Stimulated activated CD8-positive, alpha-beta memory T cell treated with anti-CD3 and anti-CD28 coated beads, Interleukin-4, amount 100 ng/mL, for 1 hour (primary cell): ENCODE measurements around the gene BPTF.
"Not testable (repeated sequence)": the region's sequence is repeated elsewhere in the genome, so short reads cannot be mapped to it uniquely, and the experiment has no call there.

Experiments used
- DNase-seq, 2 donors: peaks; one replicate each; pipeline ENCODE4 v3.0.0-alpha.2; 2020; ENCODE audit warnings: low read depth in 2 of 2, low spot score in 1 of 2

The BPTF gene

DNA sequence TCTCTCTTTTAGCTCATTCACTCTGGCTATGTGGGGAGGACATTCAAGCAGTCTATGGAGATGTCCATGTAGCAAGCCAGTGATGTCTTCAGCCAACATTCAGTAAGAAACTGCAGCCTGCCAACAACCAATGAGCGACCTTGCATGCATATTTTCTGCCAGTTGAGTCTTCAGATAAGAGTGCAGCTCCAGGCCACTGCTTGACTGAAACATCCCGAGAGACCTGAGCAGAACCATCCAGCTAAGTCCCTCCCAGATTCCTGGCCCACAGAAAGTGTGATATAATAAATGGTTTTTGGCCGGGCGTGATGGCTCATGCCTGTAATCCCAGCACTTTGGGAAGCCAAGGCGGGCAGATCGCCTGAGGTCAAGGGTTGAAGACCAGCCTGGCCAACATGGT is 181.5 kb downstream of the BPTF start:
- no peak for DNase-seq

- DNase-seq = peak; percentile 34
These were observed 185.9 kb downstream of the BPTF start for GRCh38 chr17:68011199-68011665.

DNA sequence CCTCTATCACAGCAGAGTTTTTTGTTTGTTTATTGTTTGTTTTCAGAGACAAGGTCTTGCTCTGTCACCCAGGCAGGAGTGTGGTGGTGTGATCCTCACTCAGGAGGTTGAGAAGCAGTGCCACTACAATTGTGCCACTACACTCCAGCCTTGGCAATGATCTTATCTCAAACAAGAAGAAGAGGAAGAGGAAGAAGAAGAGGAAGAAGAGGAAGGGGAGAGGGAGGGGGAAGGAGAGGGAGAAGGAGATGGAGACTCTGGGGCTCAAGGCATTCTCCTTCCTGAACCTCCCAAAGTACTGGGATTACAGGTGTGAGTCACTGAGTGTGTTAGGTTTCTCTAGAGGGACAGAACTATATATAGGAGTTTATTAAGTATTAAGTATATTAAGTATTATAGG is 188.1 kb downstream of the BPTF start:
- no peak for DNase-seq

DNA sequence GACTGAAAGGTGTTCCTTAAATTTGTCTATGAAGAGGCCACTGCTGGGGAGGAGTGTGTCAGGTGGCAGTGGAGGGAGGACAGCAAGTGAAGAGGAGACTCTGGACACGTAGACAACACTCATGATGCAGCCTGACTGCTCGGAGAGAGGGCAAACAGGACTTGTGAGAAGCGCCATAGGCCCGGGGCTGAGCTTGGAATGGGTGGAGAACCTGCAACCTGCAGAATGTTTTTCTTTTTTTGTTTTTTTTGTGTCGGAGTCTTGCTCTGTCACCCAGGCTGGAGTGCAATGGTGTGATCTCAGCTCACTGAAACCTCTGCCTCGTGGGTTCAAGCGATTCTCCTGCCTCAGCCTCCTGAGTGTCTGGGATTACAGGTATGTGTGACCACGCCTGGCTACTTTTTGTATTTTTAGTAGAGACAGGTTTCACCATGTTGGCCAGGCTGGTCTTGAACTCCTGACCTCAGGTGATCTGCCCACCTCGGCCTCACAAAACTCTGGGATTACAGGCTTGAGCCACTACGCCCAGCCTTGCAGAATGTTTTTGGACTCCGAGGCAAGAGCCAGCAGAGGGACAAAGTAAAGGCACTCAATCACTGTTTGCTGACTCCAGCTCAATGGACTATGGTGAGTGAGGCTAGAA is 189.9 kb downstream of the BPTF start:
- no peak for DNase-seq

DNA sequence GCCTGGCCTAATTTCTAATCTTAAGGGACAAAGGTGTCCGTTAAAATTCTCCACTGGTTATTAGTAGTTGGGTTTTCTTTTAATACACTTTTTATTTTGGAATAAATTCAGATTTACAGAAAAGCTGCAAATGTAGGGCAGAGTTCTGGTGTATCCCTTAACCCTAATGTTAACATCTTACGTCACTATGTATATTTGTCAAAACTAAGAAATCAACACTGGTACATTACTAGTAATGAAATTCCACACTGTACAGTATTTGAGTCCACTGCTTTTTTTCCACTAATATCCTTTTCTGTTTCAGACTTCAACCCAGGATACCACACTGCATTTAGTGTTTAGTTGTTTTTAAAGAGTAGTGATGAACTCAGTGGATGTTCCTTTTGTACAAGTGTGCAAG is 191.5 kb downstream of the BPTF start:
- DNase-seq = no peak

GRCh38 chr17:68018493-68018892 is 193.2 kb downstream of the BPTF start:
- DNase-seq = not testable (repeated sequence)

GRCh38 chr17:68019336-68019674 is 194.0 kb downstream of the BPTF start:
- no peak for DNase-seq

GRCh38 chr17:68019675-68020408 is 194.5 kb downstream of the BPTF start:
- peak; percentile 96 to 97 for DNase-seq

GRCh38 chr17:68020409-68020756 is 195.1 kb downstream of the BPTF start:
- DNase-seq = no peak

- DNase-seq = not testable (repeated sequence)
These were observed 195.5 kb downstream of the BPTF start for GRCh38 chr17:68020791-68021190.

GRCh38 chr17:68021963-68022362 is 196.7 kb downstream of the BPTF start:
- no peak for DNase-seq

GRCh38 chr17:68022547-68022946 is 197.2 kb downstream of the BPTF start:
- not testable (repeated sequence) for DNase-seq

DNA sequence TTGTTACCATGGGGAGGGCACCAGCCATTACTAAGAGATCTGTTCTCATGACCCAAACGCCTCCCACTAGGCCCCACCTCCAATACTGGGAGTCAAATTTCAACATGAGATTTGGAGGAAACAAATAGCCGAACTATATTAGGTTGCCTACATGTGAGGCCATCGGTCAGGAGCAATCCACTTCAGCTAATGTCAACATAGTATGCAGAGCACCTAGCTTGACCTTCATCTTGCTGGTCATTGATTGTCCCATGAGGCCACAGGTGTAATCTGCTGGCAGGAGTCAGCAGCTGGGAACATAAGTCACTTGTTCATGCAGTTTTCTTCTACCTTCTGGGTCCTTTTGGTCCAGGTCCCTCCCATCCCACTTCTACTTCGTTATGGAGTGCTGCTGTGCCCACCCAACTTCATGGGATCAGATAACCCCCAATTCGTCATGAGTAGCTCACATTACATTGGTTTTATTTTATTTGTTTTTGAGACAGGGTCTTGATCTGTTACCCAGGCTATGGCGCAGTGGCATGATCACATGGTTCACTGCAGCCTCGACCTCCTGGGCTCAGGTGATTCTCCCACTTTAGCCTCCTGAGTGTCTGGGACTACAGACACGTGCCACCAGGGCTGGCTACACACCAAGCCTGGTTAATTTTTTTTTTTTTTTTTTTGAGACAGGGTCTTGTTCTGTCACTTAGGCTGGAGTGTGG is 204.4 kb downstream of the BPTF start:
- DNase-seq = no peak
